ENCODE measurements around the gene LSP1.

Gene LSP1

DNA sequence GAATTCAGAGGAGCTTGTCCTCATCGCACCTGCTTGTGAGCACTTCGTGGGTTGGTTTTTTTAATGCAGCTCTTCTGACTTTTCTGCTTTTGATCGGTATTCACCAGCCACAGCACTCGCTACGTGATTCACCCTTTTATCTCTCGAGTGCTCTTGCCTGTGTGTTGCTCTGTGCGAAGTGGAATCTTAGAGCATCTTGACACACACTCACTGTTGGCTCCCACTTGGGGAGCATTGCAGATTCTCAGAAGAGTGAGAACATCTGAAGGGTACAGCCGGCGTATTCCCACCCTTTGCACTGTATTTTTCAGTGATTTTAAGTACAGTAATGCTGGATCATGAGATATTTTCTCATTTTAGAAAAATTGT lies 77.6 kb downstream of the LSP1 start:
- no peak overlapping the region for H3K4me3 ChIP-seq (ENCODE audit: low read depth, low read length)
- TF ChIP-seq, protein P1, sequence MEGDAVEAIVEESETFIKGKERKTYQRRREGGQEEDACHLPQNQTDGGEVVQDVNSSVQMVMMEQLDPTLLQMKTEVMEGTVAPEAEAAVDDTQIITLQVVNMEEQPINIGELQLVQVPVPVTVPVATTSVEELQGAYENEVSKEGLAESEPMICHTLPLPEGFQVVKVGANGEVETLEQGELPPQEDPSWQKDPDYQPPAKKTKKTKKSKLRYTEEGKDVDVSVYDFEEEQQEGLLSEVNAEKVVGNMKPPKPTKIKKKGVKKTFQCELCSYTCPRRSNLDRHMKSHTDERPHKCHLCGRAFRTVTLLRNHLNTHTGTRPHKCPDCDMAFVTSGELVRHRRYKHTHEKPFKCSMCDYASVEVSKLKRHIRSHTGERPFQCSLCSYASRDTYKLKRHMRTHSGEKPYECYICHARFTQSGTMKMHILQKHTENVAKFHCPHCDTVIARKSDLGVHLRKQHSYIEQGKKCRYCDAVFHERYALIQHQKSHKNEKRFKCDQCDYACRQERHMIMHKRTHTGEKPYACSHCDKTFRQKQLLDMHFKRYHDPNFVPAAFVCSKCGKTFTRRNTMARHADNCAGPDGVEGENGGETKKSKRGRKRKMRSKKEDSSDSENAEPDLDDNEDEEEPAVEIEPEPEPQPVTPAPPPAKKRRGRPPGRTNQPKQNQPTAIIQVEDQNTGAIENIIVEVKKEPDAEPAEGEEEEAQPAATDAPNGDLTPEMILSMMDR (IDR thresholded peaks at IDR 0.05; ENCODE audit: borderline replicate concordance, insufficient read depth, low read depth, low read length) = no peak

DNA sequence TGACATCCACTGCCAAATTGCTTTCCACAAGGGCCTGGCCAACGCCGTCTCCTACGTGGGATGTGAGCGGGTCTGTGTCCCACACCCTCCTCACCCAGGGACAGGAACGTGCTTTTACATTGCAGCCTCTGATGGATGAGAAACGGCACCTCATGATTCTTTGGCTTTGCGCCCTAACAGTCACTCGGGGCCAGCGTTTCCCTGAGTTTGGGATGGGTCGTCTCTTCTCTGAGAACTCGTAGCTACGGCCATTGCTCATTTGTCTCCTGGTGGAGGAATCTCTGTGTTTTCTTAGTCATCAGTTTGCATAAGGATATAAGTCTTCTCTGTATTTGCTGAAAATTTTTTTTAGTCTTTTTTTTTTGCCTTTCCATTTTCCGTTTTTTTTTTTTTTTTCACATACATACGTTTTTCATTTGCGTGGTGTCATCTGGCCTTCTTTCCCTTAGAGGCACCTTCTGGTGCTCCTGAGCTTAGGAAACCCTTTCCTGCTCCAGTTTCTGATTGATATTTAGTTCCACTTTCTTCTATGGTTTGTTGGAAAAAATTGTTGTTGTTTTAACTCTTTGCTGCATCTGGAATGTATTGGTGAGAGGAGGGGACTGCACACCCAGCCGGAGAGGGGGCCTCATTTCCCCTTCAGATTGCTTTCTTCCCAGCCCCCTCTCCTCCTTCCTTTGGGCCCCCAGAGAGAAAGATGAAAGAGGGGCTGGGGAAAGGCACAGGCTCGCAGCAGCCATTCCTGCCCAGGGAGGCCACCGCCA lies 78.6 kb downstream of the LSP1 start:
- TF ChIP-seq, protein P1 (IDR thresholded peaks at IDR 0.05; ENCODE audit: borderline replicate concordance, insufficient read depth, low read depth, low read length) = no peak

GRCh38 chr11:1932105-1932480 lies 79.2 kb downstream of the LSP1 start:
- TF ChIP-seq, protein P1 (IDR thresholded peaks at IDR 0.05; ENCODE audit: borderline replicate concordance, insufficient read depth, low read depth, low read length) = no peak
- H3K4me3 ChIP-seq (ENCODE audit: low read depth, low read length) = no peak overlapping the region

More for the DNA sequence above, 78.6 kb downstream of the LSP1 start:
- no peak overlapping the region for H3K4me3 ChIP-seq (ENCODE audit: low read depth, low read length)

- TF ChIP-seq, protein P1 (IDR thresholded peaks at IDR 0.05; ENCODE audit: borderline replicate concordance, insufficient read depth, low read depth, low read length) = no peak
- no peak overlapping the region for H3K4me3 ChIP-seq (ENCODE audit: low read depth, low read length)
These were observed 79.8 kb downstream of the LSP1 start for GRCh38 chr11:1932681-1933080.

DNA sequence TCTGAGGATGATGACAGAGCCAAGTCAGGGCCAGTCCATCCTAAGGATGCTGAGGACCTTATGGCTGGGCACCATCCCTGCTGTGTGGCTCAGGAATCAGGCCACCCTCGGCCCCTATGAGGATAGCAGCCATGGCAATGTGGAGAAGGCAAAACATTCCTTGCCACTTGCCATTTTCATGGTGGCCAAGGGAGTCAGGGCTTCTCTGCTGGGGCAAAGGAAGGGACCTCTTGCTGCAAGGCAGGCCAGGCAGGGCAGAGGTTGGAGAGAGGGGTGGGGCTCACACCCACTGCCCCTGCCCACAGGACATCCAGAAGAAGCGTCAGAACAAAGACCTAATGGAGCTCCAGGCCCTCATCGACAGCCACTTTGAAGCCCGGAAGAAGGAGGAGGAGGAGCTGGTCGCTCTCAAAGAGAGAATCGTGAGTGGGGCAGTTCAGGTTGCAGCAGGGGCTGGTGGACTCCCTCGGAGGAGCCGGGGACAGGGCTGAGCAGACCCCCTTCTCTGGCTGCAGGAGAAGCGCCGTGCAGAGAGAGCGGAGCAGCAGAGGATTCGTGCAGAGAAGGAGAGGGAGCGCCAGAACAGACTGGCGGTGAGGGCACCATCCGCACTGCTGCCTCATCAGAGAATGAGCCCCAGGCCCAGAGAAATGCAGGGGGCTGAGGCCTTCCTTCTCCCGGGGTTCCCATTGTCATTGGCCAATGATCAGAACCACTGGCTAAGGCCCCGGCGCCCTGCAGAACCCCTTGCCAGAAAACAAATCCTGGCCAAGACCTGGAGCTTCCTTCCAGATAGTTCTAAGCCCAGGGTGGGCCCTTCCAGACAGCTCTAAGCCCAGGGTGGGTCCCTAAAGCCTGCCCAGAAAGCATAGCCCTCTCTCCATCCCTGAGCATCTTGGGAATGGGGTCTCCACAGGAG lies 80.8 kb downstream of the LSP1 start:
- TF ChIP-seq, protein P1 (IDR thresholded peaks at IDR 0.05; ENCODE audit: borderline replicate concordance, insufficient read depth, low read depth, low read length) = no peak
- no peak overlapping the region for H3K4me3 ChIP-seq (ENCODE audit: low read depth, low read length)

DNA sequence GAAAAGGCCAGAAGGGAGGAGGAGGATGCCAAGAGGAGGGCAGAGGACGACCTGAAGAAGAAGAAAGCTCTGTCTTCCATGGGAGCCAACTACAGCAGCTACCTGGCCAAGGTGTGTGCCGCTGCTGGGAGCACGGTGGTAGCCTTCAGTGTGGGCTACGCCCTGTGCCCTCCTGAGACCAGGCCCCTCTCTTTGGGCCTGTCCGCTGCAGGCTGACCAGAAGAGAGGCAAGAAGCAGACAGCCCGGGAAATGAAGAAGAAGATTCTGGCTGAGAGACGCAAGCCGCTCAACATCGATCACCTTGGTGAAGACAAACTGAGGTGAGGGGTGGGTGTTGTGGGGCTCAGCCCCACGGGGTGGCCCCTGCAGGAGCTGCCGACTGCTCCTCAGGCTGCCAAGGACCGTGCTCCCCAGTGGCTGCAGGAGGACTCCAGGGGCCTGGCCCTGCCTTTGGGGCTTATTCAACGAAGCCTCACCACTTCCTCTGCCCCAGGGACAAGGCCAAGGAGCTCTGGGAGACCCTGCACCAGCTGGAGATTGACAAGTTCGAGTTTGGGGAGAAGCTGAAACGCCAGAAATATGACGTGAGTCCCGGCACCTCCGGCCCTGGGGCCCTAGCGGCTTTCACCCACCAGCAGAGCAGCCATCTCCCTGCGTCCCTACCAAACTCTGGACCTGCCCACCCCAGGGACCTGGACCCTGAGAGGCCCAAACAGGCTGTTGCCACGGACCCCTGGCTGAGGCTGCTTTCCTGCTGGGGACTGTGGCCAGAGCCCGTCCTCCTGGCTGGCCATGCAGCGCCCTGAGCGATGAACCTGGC lies 81.7 kb downstream of the LSP1 start:
- TF ChIP-seq, protein P1 (IDR thresholded peaks at IDR 0.05; ENCODE audit: borderline replicate concordance, insufficient read depth, low read depth, low read length) = no peak
- H3K4me3 ChIP-seq (ENCODE audit: low read depth, low read length) = no peak overlapping the region
